H1 (cell line): ENCODE results near the gene ERC1. TPM values are rescaled to one million over a fixed set of nuclear protein-coding genes. Genes with fewer than 3 reads are reported as not detected.

ENCODE experiments used
- RFX5 ChIP-seq: IDR thresholded peaks from 2 replicates; pipeline ENCODE4 v1.6.1; 2011; ENCODE audit warnings: low read depth, low read length, improper control_type of control experiment, borderline replicate concordance
- RNF2 ChIP-seq: fragments of 200-900, 300-1000 bp; sonication (generic); IDR thresholded peaks from 2 replicates; pipeline ENCODE4 v1.7.1; 2016; ENCODE audit warnings: borderline replicate concordance, low read depth, mild to moderate bottlenecking, antibody characterized with exemption, low read length; ENCODE audit not compliant: poor library complexity, severe bottlenecking; ENCODE audit errors: missing control alignments
- RXRA ChIP-seq: IDR thresholded peaks from 2 replicates; pipeline ENCODE4 v1.6.1; 2011; ENCODE audit warnings: low read depth, mild to moderate bottlenecking, low read length, moderate library complexity; ENCODE audit not compliant: insufficient read depth
- SAP30 ChIP-seq: fragments of 300-600 bp; sonication (generic); IDR thresholded peaks from 2 replicates; pipeline ENCODE4 v1.7.1; 2012; ENCODE audit warnings: low read length, moderate library complexity, mild to moderate bottlenecking, inconsistent platforms; ENCODE audit not compliant: insufficient read depth, insufficient replicate concordance
- TBP ChIP-seq: IDR thresholded peaks from 2 replicates; pipeline ENCODE4 v1.6.1; 2011; ENCODE audit warnings: low read depth, low read length, improper control_type of control experiment
- ZNF274 ChIP-seq: IDR thresholded peaks from 2 replicates; pipeline ENCODE4 v1.7.0; 2012; ENCODE audit warnings: low read length, borderline replicate concordance; ENCODE audit errors: extremely low read depth
- polyA plus RNA-seq, 7 experiments: library from polyadenylated mRNA; depleted of rRNA in 3 of 7; stranded (reverse) in 5 of 7; unstranded in 2 of 7; fragments of >200 nt in 5 of 7; fragments of 200-250 nt in 2 of 7; gene quantifications; 1 replicate in 5 of 7; 2 replicates in 1 of 7; 4 replicates in 1 of 7; pipeline versions ENCODE4 v1.2.1 to v1.2.3, GENCODE V29; 2011 to 2013; ENCODE audit warnings: missing spikeins in 2 of 7, mixed read lengths in 2 of 7
- total RNA-seq: library from RNA; stranded (reverse); fragmentation: NEBNext Ultra II Directional; extraction: Animal tissue kit (Norgen Biotek cat#: 25700); gene quantifications from 2 replicates; pipeline ENCODE4 v1.2.1, GENCODE V29; 2021

ERC1 gene
- total and polyA plus RNA-seq, 2 of the 8 experiments (the other 6 are each of a cell fraction or from before 2014, with no cell fraction given), result 7.8 to 45.7 TPM

GRCh38 chr12:1162081-1162760 lies 171.2 kb downstream of the ERC1 start (continued):
- TF ChIP-seq RNF2, result no peak
- TF ChIP-seq ZNF274, result no peak
- no peak for TF ChIP-seq RFX5
- TF ChIP-seq RXRA, result no peak
- TF ChIP-seq SAP30, result no peak
- TF ChIP-seq TBP, result no peak
- TF ChIP-seq, all 59 proteins: peak for 0
